Measurements from ENCODE around the gene EPS8L2.

The EPS8L2 gene

GRCh38 chr11:690738-691633, 15.0 kb upstream of the EPS8L2 start:
- no peak for DNase-seq

DNA sequence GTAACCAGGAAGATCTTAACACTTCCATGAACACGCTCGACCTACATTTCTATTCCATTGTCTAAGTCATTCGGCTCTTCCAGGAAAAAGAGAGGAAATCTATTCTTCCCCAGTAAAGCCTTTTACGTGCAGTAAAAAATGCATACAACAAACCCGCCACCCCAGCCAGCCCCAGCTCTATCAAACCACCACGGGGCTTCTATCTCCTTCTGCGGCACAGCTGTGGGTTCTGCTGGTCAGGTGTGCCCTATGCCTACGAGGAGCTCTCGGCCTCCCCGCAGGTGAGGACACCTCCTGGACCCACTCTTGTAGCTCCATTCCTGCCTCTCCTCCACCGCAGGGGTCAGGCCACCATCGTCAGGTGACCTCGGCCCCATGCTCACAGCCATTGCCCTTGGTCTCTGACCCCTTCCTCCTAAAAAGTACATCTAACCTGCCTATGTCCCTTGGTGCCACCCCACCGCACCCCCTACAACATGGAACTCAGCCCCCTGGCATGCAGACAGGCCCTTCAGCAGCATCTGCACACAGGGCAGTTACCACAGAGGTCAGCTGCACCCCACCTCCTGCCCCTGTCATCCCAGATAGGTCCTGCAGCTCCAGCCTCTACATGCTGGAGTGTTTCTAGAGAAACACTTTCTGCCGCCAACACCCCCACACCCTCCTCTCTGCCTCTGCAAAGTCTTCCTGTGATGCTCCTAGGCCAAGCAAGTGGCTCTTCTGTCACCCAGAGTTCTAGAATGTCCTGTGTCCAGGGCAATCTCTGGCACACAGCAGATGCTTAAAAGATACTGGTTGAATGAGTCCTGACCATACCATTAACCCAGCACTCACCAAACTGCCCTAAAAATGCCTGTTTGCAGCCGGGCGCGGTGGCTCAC, 14.1 kb upstream of the EPS8L2 start:
- no peak for DNase-seq

GRCh38 chr11:692824-693414, 13.1 kb upstream of the EPS8L2 start:
- DNase-seq, result peak; percentile 31

GRCh38 chr11:693415-693831, 12.6 kb upstream of the EPS8L2 start:
- DNase-seq, result peak; percentile 35

- DNase-seq, result no peak
Observed at GRCh38 chr11:693887-694562, 12.0 kb upstream of the EPS8L2 start.

GRCh38 chr11:694563-695287, 11.3 kb upstream of the EPS8L2 start, which contains the start of gene DEAF1:
DEAF1 (minus strand) TSS chr11:695222; CDS start chr11:695047, 175 bp downstream.
- DNase-seq, result peak; percentile 96

DNA sequence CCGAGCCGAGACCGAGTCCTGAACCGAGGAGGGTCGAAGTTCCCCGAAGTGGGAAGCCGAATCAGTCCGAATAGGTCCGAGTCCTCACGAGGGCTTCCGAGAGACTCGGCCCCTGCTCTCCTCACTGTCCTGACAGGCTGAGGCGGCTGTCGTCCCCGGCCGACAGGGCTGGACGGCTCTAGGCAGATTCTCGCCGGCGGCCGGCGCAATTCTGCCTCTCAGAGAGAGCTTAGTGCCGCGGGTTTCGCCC, 10.8 kb upstream of the EPS8L2 start:
- no peak for DNase-seq

GRCh38 chr11:695538-696248, 10.3 kb upstream of the EPS8L2 start, which contains the start of gene TMEM80:
TMEM80 (plus strand) TSS chr11:695816; CDS start chr11:695828, 12 bp downstream.
- peak; percentile 98 for DNase-seq

DNA sequence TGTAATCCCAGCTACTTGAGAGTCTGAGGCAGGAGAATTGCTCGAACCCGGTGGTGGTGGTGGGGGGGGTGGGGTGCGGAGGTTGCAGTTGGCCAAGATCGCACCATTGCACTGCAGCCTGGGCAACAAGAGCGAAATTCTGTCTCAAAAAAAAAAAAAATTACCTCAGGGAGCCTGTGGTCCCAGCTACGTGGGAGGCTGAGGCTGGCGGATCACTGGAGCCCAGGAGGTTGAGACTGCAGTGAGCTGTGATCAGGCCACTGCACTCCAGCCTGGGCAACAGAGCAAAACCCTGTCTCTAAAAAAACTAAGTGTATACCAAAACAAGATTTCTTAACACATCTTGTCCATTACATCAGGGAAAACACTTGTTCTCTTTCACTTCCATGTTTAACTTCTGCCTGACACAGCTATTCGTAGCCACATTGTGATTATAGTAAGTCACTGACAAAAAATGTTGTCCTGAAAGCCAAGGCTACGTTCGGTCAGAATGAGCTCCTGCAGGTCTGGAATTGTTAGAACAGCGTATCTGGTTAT, 9.0 kb upstream of the EPS8L2 start:
- peak; percentile 78 for DNase-seq

GRCh38 chr11:697811-698311, 8.2 kb upstream of the EPS8L2 start:
- peak; percentile 51 for DNase-seq

- no peak for DNase-seq
Observed at GRCh38 chr11:698493-699115, 7.4 kb upstream of the EPS8L2 start.

DNA sequence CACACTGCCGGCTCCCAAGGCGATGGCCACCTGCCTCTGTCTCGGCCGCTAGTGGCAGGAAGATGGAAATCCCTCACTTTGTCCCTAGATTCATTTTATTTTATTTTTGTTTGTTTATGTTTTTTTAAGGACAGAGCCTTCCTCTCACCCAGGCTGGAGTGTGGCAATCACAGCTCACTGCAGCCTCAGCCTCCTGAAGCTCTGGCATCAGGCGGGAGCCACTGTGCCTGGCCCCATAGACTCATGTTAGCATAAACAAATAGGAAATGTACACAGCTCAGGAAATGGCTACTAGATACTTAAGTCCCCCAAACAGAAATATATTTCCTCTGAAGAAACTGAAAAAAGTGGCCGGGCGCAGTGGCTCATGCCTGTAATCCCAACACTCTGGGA, 6.9 kb upstream of the EPS8L2 start:
- DNase-seq, result no peak

DNA sequence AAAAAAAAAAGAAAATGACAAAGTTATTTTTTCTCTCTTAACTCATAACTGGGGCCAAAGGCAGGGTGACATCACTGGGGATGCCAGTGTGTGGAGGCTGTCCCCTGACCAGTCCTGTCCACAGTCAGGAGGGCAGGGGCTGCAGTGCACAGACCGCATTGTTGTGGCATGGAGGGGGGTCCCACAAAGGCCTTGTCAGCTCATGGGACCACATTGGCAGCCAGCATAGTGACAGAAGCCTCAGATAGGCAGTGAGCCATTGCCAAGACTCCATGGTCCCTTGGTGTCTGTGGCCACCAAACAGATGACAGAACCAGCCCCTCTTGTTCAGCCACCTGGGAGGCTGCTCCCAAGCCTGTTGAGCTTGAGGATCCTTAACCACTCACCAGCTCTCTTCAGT, 6.3 kb upstream of the EPS8L2 start:
- DNase-seq, result no peak

- DNase-seq, result no peak
Observed at GRCh38 chr11:701741-702461, 4.1 kb upstream of the EPS8L2 start.

GRCh38 chr11:702462-703461, 3.3 kb upstream of the EPS8L2 start:
- no peak for DNase-seq

GRCh38 chr11:703506-703905, 2.5 kb upstream of the EPS8L2 start:
- DNase-seq, result no peak

GRCh38 chr11:704228-704674, 1.8 kb upstream of the EPS8L2 start:
- DNase-seq, result no peak

Measured in fibroblast of skin of right biceps (primary cell).